GM12872 (cell line): Measurements from ENCODE around the gene CDSN.

ENCODE experiments used
- CTCF ChIP-seq: IDR thresholded peaks from 3 replicates; pipeline ENCODE4 v1.5.1; 2011; ENCODE audit warnings: low read depth, mild to moderate bottlenecking, low read length, moderate library complexity; ENCODE audit not compliant: insufficient read depth

The CDSN gene

GRCh38 chr6:31087494-31088089 lies 32.7 kb downstream of the CDSN start:
- peak; percentile 69 for TF ChIP-seq CTCF

- no peak for TF ChIP-seq CTCF
These were observed 33.3 kb downstream of the CDSN start for GRCh38 chr6:31086788-31087440.

- peak; percentile 68 for TF ChIP-seq CTCF
These were observed 36.4 kb downstream of the CDSN start for GRCh38 chr6:31083742-31084354.

- TF ChIP-seq CTCF, result no peak
These were observed 38.4 kb downstream of the CDSN start for GRCh38 chr6:31081872-31082271.

GRCh38 chr6:31079656-31080261 lies 40.5 kb downstream of the CDSN start:
- peak; percentile 78 for TF ChIP-seq CTCF

- no peak for TF ChIP-seq CTCF
These were observed 43.6 kb downstream of the CDSN start for GRCh38 chr6:31076611-31077010.

GRCh38 chr6:31075528-31075927 lies 44.7 kb downstream of the CDSN start:
- no peak for TF ChIP-seq CTCF
